ENCODE data around the gene ABCB9. TPM values are rescaled to one million over a fixed set of nuclear protein-coding genes. Genes with fewer than 3 reads are reported as not detected.

The ABCB9 gene
- total RNA-seq, 1 experiment from 2014 or later = 20.9 TPM

DNA sequence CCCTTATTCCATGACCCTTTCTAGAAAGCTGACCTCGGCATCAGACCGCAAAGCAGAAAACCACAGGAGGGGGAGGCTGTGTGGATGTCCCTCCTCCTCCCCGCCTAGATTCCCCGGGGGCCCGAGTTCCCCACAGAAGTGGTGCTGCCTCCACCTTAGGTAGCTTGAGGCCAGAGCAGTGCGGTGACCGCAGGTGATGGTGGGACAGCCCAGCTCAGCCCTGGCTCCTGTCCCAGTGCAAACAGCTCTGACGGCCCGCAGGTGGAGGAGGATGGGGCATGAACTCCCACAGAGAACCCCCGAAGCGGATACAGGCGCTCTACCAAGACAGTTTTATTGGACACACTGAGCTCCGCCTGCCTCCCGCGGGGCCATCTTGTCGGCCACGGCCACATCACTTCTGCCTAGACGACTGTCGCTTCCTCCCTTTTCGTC lies 33.7 kb upstream of the ABCB9 start:
- no peak overlapping the region for H3K9ac ChIP-seq (ENCODE audit: low read length)
- no peak overlapping the region for H3K4me2 ChIP-seq (ENCODE audit: low read length)
- ChIA-PET POLR2A (ENCODE audit: unreplicated experiment) (no interaction called here), CTCF (no interaction called here)
- H3K36me3 ChIP-seq (ENCODE audit: low read depth, low read length) = no peaks in the 10 kb centered on the region
- H3F3A ChIP-seq (ENCODE audit: low read length, unreplicated experiment) = no peaks in the 10 kb centered on the region
- H3K9me2 ChIP-seq (replicated peaks; ENCODE audit: low read length) = no peaks in the 10 kb centered on the region
- H3K79me2 ChIP-seq (ENCODE audit: low read length) = no peaks in the 10 kb centered on the region
- no peaks in the 10 kb centered on the region for H4K20me1 ChIP-seq (ENCODE audit: low read length)
- TF ChIP-seq EZH2 (IDR thresholded peaks at IDR 0.05; ENCODE audit: low read length, unreplicated experiment) (no peak), EZH2phosphoT487 (IDR thresholded peaks at IDR 0.05; ENCODE audit: borderline replicate concordance, low read length) (no peak)
- TF ChIP-seq, protein P1, sequence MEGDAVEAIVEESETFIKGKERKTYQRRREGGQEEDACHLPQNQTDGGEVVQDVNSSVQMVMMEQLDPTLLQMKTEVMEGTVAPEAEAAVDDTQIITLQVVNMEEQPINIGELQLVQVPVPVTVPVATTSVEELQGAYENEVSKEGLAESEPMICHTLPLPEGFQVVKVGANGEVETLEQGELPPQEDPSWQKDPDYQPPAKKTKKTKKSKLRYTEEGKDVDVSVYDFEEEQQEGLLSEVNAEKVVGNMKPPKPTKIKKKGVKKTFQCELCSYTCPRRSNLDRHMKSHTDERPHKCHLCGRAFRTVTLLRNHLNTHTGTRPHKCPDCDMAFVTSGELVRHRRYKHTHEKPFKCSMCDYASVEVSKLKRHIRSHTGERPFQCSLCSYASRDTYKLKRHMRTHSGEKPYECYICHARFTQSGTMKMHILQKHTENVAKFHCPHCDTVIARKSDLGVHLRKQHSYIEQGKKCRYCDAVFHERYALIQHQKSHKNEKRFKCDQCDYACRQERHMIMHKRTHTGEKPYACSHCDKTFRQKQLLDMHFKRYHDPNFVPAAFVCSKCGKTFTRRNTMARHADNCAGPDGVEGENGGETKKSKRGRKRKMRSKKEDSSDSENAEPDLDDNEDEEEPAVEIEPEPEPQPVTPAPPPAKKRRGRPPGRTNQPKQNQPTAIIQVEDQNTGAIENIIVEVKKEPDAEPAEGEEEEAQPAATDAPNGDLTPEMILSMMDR (conservative IDR thresholded peaks at IDR 0.05; ENCODE audit: low read depth, low read length) = no peak
- ATAC-seq (no peak), DNase-seq (no peak)
- BruUV-seq (replicated peaks) = no TSS peak
- no peak overlapping the region for H3K27ac ChIP-seq (ENCODE audit: low read length)
- H2AFZ ChIP-seq (ENCODE audit: low read length) = no peak overlapping the region
- intact Hi-C loops (cut with micrococcal nuclease) = no loop called here
- no peaks in the 10 kb centered on the region for H3K27me3 ChIP-seq (ENCODE audit: low read length)
- no peak overlapping the region for H3K4me3 ChIP-seq (ENCODE audit: low read length)
- no peaks in the 10 kb centered on the region for H3K9me3 ChIP-seq (ENCODE audit: low read length)
- no peaks in the 10 kb centered on the region for H3K4me1 ChIP-seq (ENCODE audit: insufficient read depth, low read length)

DNA sequence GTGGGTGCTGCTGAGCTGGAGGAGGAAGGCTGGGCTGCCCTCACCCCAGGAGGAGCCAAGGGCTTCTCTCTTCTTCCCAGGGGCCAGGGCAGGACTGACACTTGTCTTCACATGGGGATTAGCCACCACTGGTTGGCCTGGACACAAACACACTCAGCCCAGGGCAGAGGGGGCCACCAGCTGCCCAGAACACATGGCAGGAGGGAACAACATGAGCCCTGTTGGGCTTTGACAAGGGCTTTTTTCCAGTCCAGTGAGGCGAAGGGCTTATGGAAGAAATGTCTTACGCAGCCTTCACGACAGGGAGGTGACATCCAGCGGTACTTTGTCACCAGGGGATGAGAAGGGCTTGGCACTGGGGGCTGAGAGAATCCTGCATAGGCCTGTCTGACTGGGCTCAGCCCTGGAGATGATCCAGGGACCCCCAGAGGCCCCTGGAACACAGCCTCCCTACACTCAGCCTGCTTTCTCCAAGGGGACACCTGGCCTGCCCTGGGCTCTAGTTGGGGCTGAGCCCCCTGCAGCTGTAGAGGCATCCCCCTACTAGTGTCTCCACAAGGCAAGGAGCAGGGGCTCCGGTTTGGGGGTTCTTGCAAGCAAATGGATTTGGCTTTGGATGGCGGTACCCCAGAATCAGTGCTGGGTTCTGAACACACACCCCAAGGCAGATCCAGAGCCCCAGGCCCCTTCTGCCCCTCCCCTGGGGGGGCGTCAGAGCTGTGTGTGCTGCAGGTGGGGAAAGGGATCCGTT lies 33.1 kb upstream of the ABCB9 start:
- Histone ChIP-seq H3K9me2 (replicated peaks; ENCODE audit: low read length) (no peaks in the 10 kb centered on the region), H3K79me2 (ENCODE audit: low read length) (no peaks in the 10 kb centered on the region), H3F3A (ENCODE audit: low read length, unreplicated experiment) (no peaks in the 10 kb centered on the region), H3K27ac (ENCODE audit: low read length) (no peak overlapping the region), H4K20me1 (ENCODE audit: low read length) (no peaks in the 10 kb centered on the region), H3K4me1 (ENCODE audit: insufficient read depth, low read length) (no peaks in the 10 kb centered on the region), H2AFZ (ENCODE audit: low read length) (no peak overlapping the region), H3K4me3 (ENCODE audit: low read length) (no peak overlapping the region), H3K4me2 (ENCODE audit: low read length) (no peak overlapping the region), H3K36me3 (ENCODE audit: low read depth, low read length) (no peaks in the 10 kb centered on the region), H3K9me3 (ENCODE audit: low read length) (no peaks in the 10 kb centered on the region), H3K27me3 (ENCODE audit: low read length) (no peaks in the 10 kb centered on the region), H3K9ac (ENCODE audit: low read length) (no peak overlapping the region)
- TF ChIP-seq EZH2phosphoT487 (IDR thresholded peaks at IDR 0.05; ENCODE audit: borderline replicate concordance, low read length) (no peak), EZH2 (IDR thresholded peaks at IDR 0.05; ENCODE audit: low read length, unreplicated experiment) (no peak)
- TF ChIP-seq, protein P1 (conservative IDR thresholded peaks at IDR 0.05; ENCODE audit: low read depth, low read length) = no peak
- no TSS peak for BruUV-seq (replicated peaks)
- CTCF ChIA-PET = no interaction called here
- intact Hi-C loops (cut with micrococcal nuclease) = no loop called here
- ATAC-seq (no peak), DNase-seq (no peak)
- POLR2A ChIA-PET (ENCODE audit: unreplicated experiment) = no interaction called here

DNA sequence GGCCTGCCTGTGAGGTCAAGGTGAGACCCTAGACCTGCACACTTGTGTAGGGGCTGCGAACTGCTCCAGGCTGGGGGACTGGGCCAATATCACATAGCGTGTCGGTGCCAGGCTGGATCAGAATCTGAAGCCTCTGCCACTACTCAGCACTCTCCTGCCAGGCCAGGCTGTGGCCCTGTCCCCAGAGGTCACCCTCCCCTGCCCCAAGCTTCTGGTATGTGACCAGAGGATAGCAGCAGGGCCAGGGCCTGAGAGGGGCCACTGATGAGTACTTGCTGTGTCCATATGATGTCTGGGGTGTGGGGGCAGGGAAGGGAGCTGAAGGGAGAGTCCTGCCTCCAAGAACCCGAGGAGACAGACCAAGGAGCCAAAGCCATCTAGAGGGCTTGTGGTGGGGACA lies 32.1 kb upstream of the ABCB9 start:
- no peak for ATAC-seq
- Histone ChIP-seq H3K27me3 (ENCODE audit: low read length) (no peaks in the 10 kb centered on the region), H2AFZ (ENCODE audit: low read length) (no peak overlapping the region), H3K79me2 (ENCODE audit: low read length) (no peaks in the 10 kb centered on the region), H3K9me3 (ENCODE audit: low read length) (no peaks in the 10 kb centered on the region), H3K4me2 (ENCODE audit: low read length) (no peak overlapping the region), H3K9ac (ENCODE audit: low read length) (no peak overlapping the region), H3K36me3 (ENCODE audit: low read depth, low read length) (no peaks in the 10 kb centered on the region), H3K4me1 (ENCODE audit: insufficient read depth, low read length) (no peaks in the 10 kb centered on the region), H3K4me3 (ENCODE audit: low read length) (no peak overlapping the region), H3K9me2 (replicated peaks; ENCODE audit: low read length) (no peaks in the 10 kb centered on the region), H3K27ac (ENCODE audit: low read length) (no peak overlapping the region), H3F3A (ENCODE audit: low read length, unreplicated experiment) (no peaks in the 10 kb centered on the region), H4K20me1 (ENCODE audit: low read length) (no peaks in the 10 kb centered on the region)
- TF ChIP-seq EZH2 (IDR thresholded peaks at IDR 0.05; ENCODE audit: low read length, unreplicated experiment) = no peak
- TF ChIP-seq, protein P1 (conservative IDR thresholded peaks at IDR 0.05; ENCODE audit: low read depth, low read length) = no peak
- TF ChIP-seq EZH2phosphoT487 (IDR thresholded peaks at IDR 0.05; ENCODE audit: borderline replicate concordance, low read length) = no peak
- intact Hi-C loops (cut with micrococcal nuclease) = no loop called here
- CTCF ChIA-PET = no interaction called here
- DNase-seq = no peak
- no TSS peak for BruUV-seq (replicated peaks)
- POLR2A ChIA-PET (ENCODE audit: unreplicated experiment) = no interaction called here
